ENCODE data around the gene C2CD2.
A peak's percentile ranks its signal among the peaks of the same experiment; 100 is the strongest.
"Not testable (repeated sequence)": the region's sequence is repeated elsewhere in the genome, so short reads cannot be mapped to it uniquely, and the experiment has no call there.

Gene C2CD2

GRCh38 chr21:41953831-41954653, at the start of gene C2CD2:
Gene C2CD2 (minus strand): TSS chr21:41954018. CDS start chr21:41953648, 370 bp downstream.
- H3K27ac ChIP-seq, result peak within 1 kb of the TSS; percentile 30
- no peak for DNase-seq (ENCODE audit: low read depth, low spot score)

GRCh38 chr21:42003051-42003461, 49.2 kb upstream of the C2CD2 start:
- DNase-seq (ENCODE audit: low read depth, low spot score), result no peak
- H3K27ac ChIP-seq, result peak overlapping the region; percentile 54

- peak; percentile 31 for DNase-seq (ENCODE audit: low read depth, low spot score)
Observed at GRCh38 chr21:42002421-42002958, 48.7 kb upstream of the C2CD2 start.

GRCh38 chr21:42001781-42002180, 48.0 kb upstream of the C2CD2 start:
- no peak overlapping the region for H3K27ac ChIP-seq
- no peak for DNase-seq (ENCODE audit: low read depth, low spot score)

More at GRCh38 chr21:42002421-42002958, 48.7 kb upstream of the C2CD2 start:
- H3K27ac ChIP-seq, result peak overlapping the region; percentile 54

GRCh38 chr21:42000908-42001307, 47.1 kb upstream of the C2CD2 start:
- H3K27ac ChIP-seq, result no peak overlapping the region
- no peak for DNase-seq (ENCODE audit: low read depth, low spot score)

- no peak for DNase-seq (ENCODE audit: low read depth, low spot score)
- no peak overlapping the region for H3K27ac ChIP-seq
Observed at GRCh38 chr21:41997657-41998056, 43.8 kb upstream of the C2CD2 start.

- no peak overlapping the region for H3K27ac ChIP-seq
- no peak for DNase-seq (ENCODE audit: low read depth, low spot score)
Observed at GRCh38 chr21:41995577-41995976, 41.8 kb upstream of the C2CD2 start.

- DNase-seq (ENCODE audit: low read depth, low spot score), result not testable (repeated sequence)
Observed at GRCh38 chr21:41994613-41995012, 40.8 kb upstream of the C2CD2 start.

GRCh38 chr21:41993744-41994143, 39.9 kb upstream of the C2CD2 start:
- DNase-seq (ENCODE audit: low read depth, low spot score), result no peak
- no peak overlapping the region for H3K27ac ChIP-seq

More at GRCh38 chr21:41994613-41995012, 40.8 kb upstream of the C2CD2 start:
- H3K27ac ChIP-seq, result not testable (repeated sequence)

GRCh38 chr21:41992576-41992975, 38.8 kb upstream of the C2CD2 start:
- H3K27ac ChIP-seq, result no peak overlapping the region
- no peak for DNase-seq (ENCODE audit: low read depth, low spot score)

- H3K27ac ChIP-seq, result no peak overlapping the region
- DNase-seq (ENCODE audit: low read depth, low spot score), result no peak
Observed at GRCh38 chr21:41991659-41992058, 37.8 kb upstream of the C2CD2 start.

- DNase-seq (ENCODE audit: low read depth, low spot score), result no peak
- H3K27ac ChIP-seq, result no peak overlapping the region
Observed at GRCh38 chr21:41989698-41990097, 35.9 kb upstream of the C2CD2 start.

- no peak overlapping the region for H3K27ac ChIP-seq
- DNase-seq (ENCODE audit: low read depth, low spot score), result no peak
Observed at GRCh38 chr21:41987310-41987709, 33.5 kb upstream of the C2CD2 start.

GRCh38 chr21:41985662-41986416, 32.0 kb upstream of the C2CD2 start:
- H3K27ac ChIP-seq, result no peak overlapping the region
- DNase-seq (ENCODE audit: low read depth, low spot score), result no peak

- no peak overlapping the region for H3K27ac ChIP-seq
- DNase-seq (ENCODE audit: low read depth, low spot score), result no peak
Observed at GRCh38 chr21:41983229-41983628, 29.4 kb upstream of the C2CD2 start.

GRCh38 chr21:41980561-41980960, 26.7 kb upstream of the C2CD2 start:
- DNase-seq (ENCODE audit: low read depth, low spot score), result no peak
- H3K27ac ChIP-seq, result no peak overlapping the region

GRCh38 chr21:41979751-41980369, 26.0 kb upstream of the C2CD2 start:
- DNase-seq (ENCODE audit: low read depth, low spot score), result no peak
- peak overlapping the region; percentile 19 for H3K27ac ChIP-seq

- DNase-seq (ENCODE audit: low read depth, low spot score), result no peak
- H3K27ac ChIP-seq, result peak overlapping the region; percentile 19
Observed at GRCh38 chr21:41979335-41979734, 25.5 kb upstream of the C2CD2 start.

- DNase-seq (ENCODE audit: low read depth, low spot score), result no peak
- no peak overlapping the region for H3K27ac ChIP-seq
Observed at GRCh38 chr21:41977034-41977950, 23.5 kb upstream of the C2CD2 start.

- no peak overlapping the region for H3K27ac ChIP-seq
- DNase-seq (ENCODE audit: low read depth, low spot score), result no peak
Observed at GRCh38 chr21:41976611-41977010, 22.8 kb upstream of the C2CD2 start.
